GM12878 (cell line): Measurements from ENCODE around the gene SYNGR4. TPM values are rescaled to one million over a fixed set of nuclear protein-coding genes. Genes with fewer than 3 reads are reported as not detected.
A peak's percentile ranks its signal among the peaks of the same experiment; 100 is the strongest.

ENCODE experiments used
- ATAC-seq: fragments of 200-7000 bp; cut with Tn5 transposase; 3 replicates; pipeline ENCODE4 v1.9.1; 2020; ENCODE audit warnings: mild to moderate bottlenecking, moderate library complexity
- BruUV-seq: library from RNA; stranded (reverse); fragments of 400-500 nt; replicated peaks from 2 replicates; lab custom pipeline; 2021; lab: Mats Ljungman, UMichigan
- CTCF ChIA-PET: fragments of 300-600 bp; sonication (Branson Sonifier 250); formaldehyde crosslinking; extraction: SDS; loops from one replicate; lab custom pipeline; 2021; ENCODE audit warnings: inconsistent platforms; lab: Yijun Ruan, JAX
- POLR2A ChIA-PET: fragments of 350-600 bp; formaldehyde crosslinking; extraction: SDS; loops from one replicate; lab custom pipeline; 2021; ENCODE audit warnings: inconsistent platforms; lab: Charles Lee
- RAD21 ChIA-PET: fragments of 300-600 bp; sonication (Branson Sonifier 250); formaldehyde crosslinking; loops from one replicate; lab custom pipeline; 2023; ENCODE audit warnings: antibody characterized with exemption; ENCODE audit not compliant: unreplicated experiment; lab: Charles Lee
- SMC1A ChIA-PET: fragments of 300-600 bp; sonication (Branson Sonifier 250); formaldehyde crosslinking; loops from one replicate; lab custom pipeline; 2023; ENCODE audit not compliant: unreplicated experiment, uncharacterized antibody; lab: Charles Lee
- DNase-seq: peaks from one replicate; pipeline ENCODE4 v3.0.0-alpha.2; 2011; ENCODE audit warnings: low read depth, low spot score
- FAIRE-seq: peaks from 3 replicates; lab custom pipeline; 2011; peaks lifted over from hg19 to GRCh38; lab: Jason Lieb, UNC
- H2AFZ ChIP-seq: 2 replicates; pipeline ENCODE4 v1.6.0; 2011; ENCODE audit warnings: low read depth, low read length, control low read depth; ENCODE audit not compliant: control insufficient read depth
- H3K27ac ChIP-seq: 2 replicates; pipeline ENCODE4 v1.5.1; 2011; ENCODE audit warnings: control low read depth; ENCODE audit not compliant: control insufficient read depth, insufficient read depth
- H3K27me3 ChIP-seq, 2 experiments: replicated peaks in 1 of 2; 2 replicates each; pipeline versions ENCODE4 v1.6.0 to v1.6.1; 2011; ENCODE audit warnings: low read length in 1 of 2; ENCODE audit not compliant: control insufficient read depth in 2 of 2, insufficient read depth in 2 of 2
- H3K36me3 ChIP-seq, 2 experiments: 2 replicates each; pipeline ENCODE4 v1.5.1; 2011; ENCODE audit warnings: low read length in 1 of 2; ENCODE audit not compliant: control insufficient read depth in 2 of 2, insufficient read depth in 2 of 2
- H3K4me1 ChIP-seq: 2 replicates; pipeline ENCODE4 v1.6.1; 2011; ENCODE audit warnings: mild to moderate bottlenecking, low read length, moderate library complexity, mixed read lengths; ENCODE audit not compliant: control insufficient read depth, insufficient read depth
- H3K4me2 ChIP-seq: 2 replicates; pipeline ENCODE4 v1.6.0; 2011; ENCODE audit warnings: control low read depth; ENCODE audit not compliant: control insufficient read depth, insufficient read depth
- H3K4me3 ChIP-seq: fragments of 200-600 bp; sonication (generic); 2 replicates; pipeline ENCODE4 v1.5.1; 2016
- H3K79me2 ChIP-seq: 2 replicates; pipeline ENCODE4 v1.6.0; 2011; ENCODE audit warnings: low read length; ENCODE audit not compliant: control insufficient read depth, insufficient read depth
- H3K9ac ChIP-seq: 2 replicates; pipeline ENCODE4 v1.8.0; 2011; ENCODE audit warnings: low read length, control low read depth, mixed read lengths; ENCODE audit not compliant: control insufficient read depth, insufficient read depth
- H3K9me3 ChIP-seq: replicated peaks from 3 replicates; pipeline ENCODE4 v1.5.1; 2011; ENCODE audit warnings: mild to moderate bottlenecking, low read length; ENCODE audit not compliant: control insufficient read depth, insufficient read depth
- H4K20me1 ChIP-seq: 2 replicates; pipeline ENCODE4 v1.6.0; 2011; ENCODE audit not compliant: control insufficient read depth, insufficient read depth
- CEBPB ChIP-seq, 2 experiments: fragments of 150-350 bp in 1 of 2; IDR thresholded peaks; 2 replicates each; pipeline ENCODE4 v1.6.1; 2012 to 2014; ENCODE audit warnings: low read depth in 2 of 2, low read length in 2 of 2, borderline replicate concordance in 1 of 2, inconsistent platforms in 1 of 2
- ESRRA ChIP-seq: IDR thresholded peaks from 2 replicates; pipeline ENCODE4 v1.6.1; 2012; ENCODE audit warnings: mild to moderate bottlenecking, low read length, improper control_type of control experiment
- FOXK2 ChIP-seq: fragments of 450-650 bp; IDR thresholded peaks from 2 replicates; pipeline ENCODE4 v1.6.1; 2017; ENCODE audit warnings: mild to moderate bottlenecking, moderate library complexity
- GABPA ChIP-seq: IDR thresholded peaks from 2 replicates; pipeline ENCODE4 v1.6.1; 2014; ENCODE audit warnings: antibody characterized with exemption, low read depth, mild to moderate bottlenecking, inconsistent platforms
- MTA3 ChIP-seq: IDR thresholded peaks from 2 replicates; pipeline ENCODE4 v1.6.1; 2012; ENCODE audit warnings: low read length, inconsistent platforms, borderline replicate concordance
- MYB ChIP-seq: fragments of 150-350 bp; IDR thresholded peaks from 2 replicates; pipeline ENCODE4 v1.6.1; 2014; ENCODE audit warnings: mild to moderate bottlenecking, low read depth, low read length, borderline replicate concordance
- PBX3 ChIP-seq: IDR thresholded peaks from 2 replicates; pipeline ENCODE4 v1.6.1; 2011; ENCODE audit warnings: mild to moderate bottlenecking, low read depth, low read length, moderate library complexity; ENCODE audit not compliant: insufficient replicate concordance
- RBBP5 ChIP-seq: fragments of 200-600 bp; sonication (generic); conservative IDR thresholded peaks from 2 replicates; pipeline ENCODE4 v1.6.1; 2016
- RELA ChIP-seq: fragments of 450-650 bp; IDR thresholded peaks from 2 replicates; pipeline ENCODE4 v1.8.0; 2014; ENCODE audit warnings: borderline replicate concordance; ENCODE audit not compliant: partially characterized antibody
- RELB ChIP-seq: fragments of 450-650 bp; IDR thresholded peaks from 2 replicates; pipeline ENCODE4 v1.6.1; 2017; ENCODE audit warnings: low read depth, mild to moderate bottlenecking, moderate library complexity
- REST ChIP-seq: IDR thresholded peaks from 2 replicates; pipeline ENCODE4 v1.6.1; 2012; ENCODE audit warnings: mild to moderate bottlenecking, low read depth, low read length
- SMARCA5 ChIP-seq: fragments of 450-650 bp; IDR thresholded peaks from 2 replicates; pipeline ENCODE4 v1.6.1; 2017; ENCODE audit warnings: mild to moderate bottlenecking
- TCF12 ChIP-seq: IDR thresholded peaks from 2 replicates; pipeline ENCODE4 v1.6.1; 2011; ENCODE audit warnings: low read depth, mild to moderate bottlenecking, low read length
- ZBTB33 ChIP-seq: fragments of 450-650 bp; IDR thresholded peaks from 2 replicates; pipeline ENCODE4 v1.6.1; 2017; ENCODE audit warnings: mild to moderate bottlenecking
- WGBS: methylation state at CpG from one replicate; pipeline ENCODE4 v1.1.6; 2016; ENCODE audit warnings: low lambda C conversion rate; ENCODE audit not compliant: insufficient replicate concordance, insufficient coverage; ENCODE audit errors: missing lambda C conversion rate; 5-methylcytosine and 5-hydroxymethylcytosine counted together
- in situ Hi-C: fragments of 300-500 bp; cut with MboI; formaldehyde crosslinking; loops from 9 replicates; pipeline ENCODE4 v1.14.3; 2018; ENCODE audit warnings: mixed read lengths
- intact Hi-C: fragments of 100-400 bp; cut with micrococcal nuclease; formaldehyde crosslinking; loops from one replicate; pipeline ENCODE4 v1.14.2; 2022; ENCODE audit not compliant: unreplicated experiment
- polyA plus RNA-seq, 11 experiments: library from polyadenylated mRNA; depleted of rRNA in 4 of 11; unstranded in 6 of 11; stranded (reverse) in 5 of 11; fragments of >200 nt; fragmentation: Nextera tagmentation in 4 of 11; fragmentation: Illumina TruSeq in 1 of 11; extraction: Ambion mirVana in 4 of 11; extraction: Trizol in 1 of 11; gene quantifications; 1 replicate in 1 of 11; 2 replicates in 10 of 11; pipeline versions ENCODE4 v1.2.1 to v1.2.3, GENCODE V29; 2011 to 2016; ENCODE audit warnings: inconsistent platforms in 2 of 11, missing spikeins in 2 of 11, low read depth in 1 of 11
- total RNA-seq, 4 experiments: library from RNA; depleted of rRNA in 3 of 4; stranded (reverse); fragments of >200 nt in 3 of 4; fragmentation: Illumina TruSeq in 1 of 4; extraction: Trizol in 1 of 4; gene quantifications; 2 replicates each; pipeline versions ENCODE4 v1.2.1 to v1.2.3, GENCODE V29; 2013 to 2021

The SYNGR4 gene
- total and polyA plus RNA-seq, 10 of the 15 experiments (the other 5 are each of a cell fraction or from before 2014, with no cell fraction given) = 0.08 to 0.72 (median 0.17) TPM; not detected in 6

GRCh38 chr19:48362716-48363499, 1.3 kb upstream of the SYNGR4 start:
- WGBS = 4% methylated on average over 26 of the region's 26 CpGs
- intact Hi-C loops = loop anchor here (5.0 kb wide), 1 partner anchor 129 kb away; no protein-coding TSS in a partner anchor
- FAIRE-seq = peak; percentile 88
- TF ChIP-seq REST = no peak
- no peak for TF ChIP-seq RBBP5
- no peak for TF ChIP-seq GABPA
- 0 out of 2 replicates have a peak, but pooled peaks have one; percentile 24 for TF ChIP-seq RELB
- TF ChIP-seq TCF12 = 0 out of 2 replicates have a peak, but pooled peaks have one; percentile 34
- no peak for TF ChIP-seq FOXK2
- TF ChIP-seq MTA3 = no peak
- no peak for TF ChIP-seq SMARCA5
- TF ChIP-seq MYB = 0 out of 2 replicates have a peak, but pooled peaks have one; percentile 17
- TF ChIP-seq ZBTB33 = no peak
- no peak for TF ChIP-seq CEBPB (IDR thresholded peaks at IDR 0.05; ENCODE audit: borderline replicate concordance in 1 of 2, low read depth in 2 of 2, low read length in 2 of 2)
- TF ChIP-seq RELA = peak; percentile 67
- TF ChIP-seq PBX3 = no peak
- no peak for TF ChIP-seq ESRRA

More at GRCh38 chr19:48362716-48363499, 1.3 kb upstream of the SYNGR4 start:
- Histone ChIP-seq H4K20me1 (no peaks in the 10 kb centered on the region), H3K27me3 (no peaks in the 10 kb centered on the region), H3K36me3 (no peaks in the 10 kb centered on the region), H3K4me1 (peaks cover 9% of the 10 kb centered on the region; the same call in 1 of the 2 replicates), H3K27ac (peak overlapping the region; percentile 99), H3K79me2 (peaks cover 3% of the 10 kb centered on the region), H2AFZ (peak overlapping the region; percentile 96), H3K9me3 (no peaks in the 10 kb centered on the region), H3K4me2 (peak overlapping the region; percentile 100), H3K4me3 (peak overlapping the region; percentile 82), H3K9ac (peak overlapping the region; percentile 100)
- peak; percentile 88 for ATAC-seq
- no TSS peak for BruUV-seq
- in situ Hi-C loops = no loop called here
- peak; percentile 59 for DNase-seq
- ChIA-PET CTCF (interaction anchor here (0.6 to 3.1 kb wide), 11 partner anchors 9 to 222 kb away, joined by 3 to 36 read pairs (median 8); partner anchors contain the start of gene KDELR1), POLR2A (interaction anchor here (0.6 to 3.1 kb wide), 15 partner anchors 11 to 432 kb away, joined by 3 to 39 read pairs (median 3); partner anchors contain the start of genes CARD8, EMP3, KDELR1 and RPL18), RAD21 (interaction anchor here (0.8 to 2.5 kb wide), 7 partner anchors 12 to 220 kb away, joined by 3 to 46 read pairs (median 3); partner anchors contain the start of gene KCNJ14), SMC1A (interaction anchor here (0.7 to 1.6 kb wide), 7 partner anchors 8 to 64 kb away, joined by 3 to 7 read pairs (median 4); partner anchors contain the start of gene KDELR1)
